GM18498 (cell line): ENCODE data around the gene AJM1.
"Not testable (repeated sequence)": the region's sequence is repeated elsewhere in the genome, so short reads cannot be mapped to it uniquely, and the experiment has no call there.

Experiments used
- ATAC-seq: cut with Tn5 transposase; IDR thresholded peaks from one replicate; pipeline ENCODE4 v1.9.1; 2021; ENCODE audit warnings: mild to moderate bottlenecking, moderate library complexity; ENCODE audit not compliant: unreplicated experiment

Gene AJM1

GRCh38 chr9:136843159-136843800, 1.0 kb downstream of the AJM1 start:
- ATAC-seq, result not testable (repeated sequence)

GRCh38 chr9:136843801-136844740, 1.8 kb downstream of the AJM1 start:
- ATAC-seq, result not testable (repeated sequence)

- no peak for ATAC-seq
Measured at GRCh38 chr9:136844761-136845464, 2.6 kb downstream of the AJM1 start.

GRCh38 chr9:136845465-136846260, 3.4 kb downstream of the AJM1 start:
- no peak for ATAC-seq

DNA sequence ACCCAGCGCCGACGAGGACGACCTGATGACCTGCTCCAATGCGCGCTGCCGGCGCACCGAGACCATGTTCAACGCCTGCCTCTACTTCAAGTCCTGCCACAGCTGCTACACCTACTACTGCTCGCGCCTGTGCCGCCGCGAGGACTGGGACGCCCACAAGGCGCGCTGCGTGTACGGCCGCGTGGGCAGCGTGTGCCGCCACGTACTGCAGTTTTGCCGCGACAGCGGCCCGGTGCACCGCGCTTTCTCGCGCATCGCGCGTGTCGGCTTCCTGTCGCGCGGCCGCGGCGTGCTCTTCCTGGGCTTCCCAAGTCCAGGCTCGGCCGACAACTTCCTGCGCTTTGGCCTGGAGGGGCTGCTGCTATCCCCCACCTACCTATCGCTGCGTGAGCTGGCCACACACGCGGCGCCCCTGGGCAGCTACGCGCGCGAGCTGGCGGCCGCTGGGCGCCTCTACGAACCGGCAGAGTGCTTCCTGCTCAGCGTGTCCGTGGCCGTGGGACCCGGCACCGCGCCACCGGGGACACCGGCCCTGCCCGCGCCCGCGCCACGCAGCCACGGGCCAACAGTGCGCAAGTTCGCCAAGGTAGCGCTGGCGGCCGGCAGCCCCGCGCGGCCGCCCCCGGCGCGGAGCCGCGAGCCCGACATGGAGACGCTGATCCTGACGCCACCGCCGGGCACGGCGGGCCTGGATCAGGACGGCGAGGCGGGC, 4.3 kb downstream of the AJM1 start:
- ATAC-seq, result no peak

DNA sequence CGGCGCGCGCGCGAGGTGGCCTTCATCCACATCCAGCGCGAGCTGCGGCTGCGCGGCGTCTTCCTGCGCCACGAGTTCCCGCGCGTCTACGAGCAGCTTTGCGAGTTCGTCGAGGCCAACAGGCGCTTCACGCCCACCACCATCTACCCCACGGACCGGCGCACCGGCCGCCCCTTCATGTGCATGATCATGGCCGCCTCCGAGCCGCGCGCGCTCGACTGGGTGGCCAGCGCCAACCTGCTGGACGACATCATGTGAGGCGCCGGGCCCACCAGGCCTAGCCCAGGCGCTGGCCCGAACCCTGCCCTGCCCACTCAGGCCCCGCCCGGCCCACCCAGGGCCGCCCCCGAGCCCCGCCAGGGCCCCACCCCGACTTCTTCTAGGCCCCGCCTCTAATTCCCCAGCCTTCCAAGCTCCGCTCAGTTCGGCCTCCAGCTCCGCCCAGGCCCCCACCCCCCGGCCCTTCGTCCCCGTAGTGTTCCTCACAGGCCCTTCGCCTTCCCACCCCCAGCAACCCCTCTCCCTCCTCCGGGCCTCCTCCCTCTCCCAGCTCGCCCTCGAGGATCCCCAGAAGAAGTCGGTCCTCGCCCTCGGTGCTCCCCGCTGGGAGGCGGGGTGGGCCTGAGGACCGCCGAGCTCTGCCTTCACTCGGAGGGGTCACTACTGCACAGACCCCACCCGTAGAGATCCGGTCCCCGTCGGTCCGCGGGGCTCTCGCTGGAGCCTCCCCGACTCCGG, 5.0 kb downstream of the AJM1 start:
- no peak for ATAC-seq

GRCh38 chr9:136847826-136848392, 5.6 kb downstream of the AJM1 start:
- ATAC-seq, result no peak

- no peak for ATAC-seq
Measured at GRCh38 chr9:136848393-136849037, 6.2 kb downstream of the AJM1 start.

GRCh38 chr9:136849038-136849959, 7.0 kb downstream of the AJM1 start, which contains the start of gene PHPT1:
TSS of gene PHPT1 (plus strand) at chr9:136849409. CDS start at chr9:136849431, 22 bp downstream.
- ATAC-seq, result peak; percentile 82

DNA sequence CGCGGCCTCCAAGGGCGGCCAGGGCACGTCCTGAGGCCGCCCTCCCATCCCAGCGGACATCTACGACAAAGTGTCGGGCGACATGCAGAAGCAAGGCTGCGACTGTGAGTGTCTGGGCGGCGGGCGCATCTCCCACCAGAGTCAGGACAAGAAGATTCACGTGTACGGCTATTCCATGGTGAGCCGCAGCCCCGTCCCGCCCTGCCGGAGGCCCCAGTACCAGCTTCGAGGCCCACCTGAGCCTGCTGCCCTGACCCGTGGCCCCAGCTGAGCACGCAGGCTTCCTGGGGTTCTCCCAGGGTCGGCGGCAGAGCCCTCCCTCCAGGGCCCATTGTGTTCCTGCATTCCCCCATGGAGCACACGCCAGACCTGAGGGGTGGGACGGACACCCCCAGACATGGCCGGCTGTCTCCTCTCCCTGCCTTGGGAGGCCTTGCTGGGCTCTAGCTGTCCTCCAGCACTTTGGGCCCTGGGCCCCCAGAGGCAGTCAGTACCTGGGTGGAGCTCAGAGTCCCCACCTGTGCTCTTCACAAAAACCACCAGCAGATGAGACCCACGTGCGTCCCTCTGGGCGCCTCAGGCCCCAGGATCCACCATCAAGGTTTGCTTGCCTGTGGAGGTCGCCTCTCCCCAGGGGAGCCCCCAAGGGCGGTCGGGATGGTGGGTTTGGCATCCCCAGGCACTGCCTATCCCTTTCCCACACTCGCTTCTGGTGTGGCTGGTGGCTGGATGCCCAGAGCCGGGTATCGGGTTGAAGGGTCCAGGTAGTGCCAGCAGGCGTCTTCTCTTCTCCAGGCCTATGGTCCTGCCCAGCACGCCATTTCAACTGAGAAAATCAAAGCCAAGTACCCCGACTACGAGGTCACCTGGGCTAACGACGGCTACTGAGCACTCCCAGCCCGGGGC, 7.9 kb downstream of the AJM1 start:
- ATAC-seq, result no peak

- ATAC-seq, result no peak
Measured at GRCh38 chr9:136850866-136851775, 8.8 kb downstream of the AJM1 start.

DNA sequence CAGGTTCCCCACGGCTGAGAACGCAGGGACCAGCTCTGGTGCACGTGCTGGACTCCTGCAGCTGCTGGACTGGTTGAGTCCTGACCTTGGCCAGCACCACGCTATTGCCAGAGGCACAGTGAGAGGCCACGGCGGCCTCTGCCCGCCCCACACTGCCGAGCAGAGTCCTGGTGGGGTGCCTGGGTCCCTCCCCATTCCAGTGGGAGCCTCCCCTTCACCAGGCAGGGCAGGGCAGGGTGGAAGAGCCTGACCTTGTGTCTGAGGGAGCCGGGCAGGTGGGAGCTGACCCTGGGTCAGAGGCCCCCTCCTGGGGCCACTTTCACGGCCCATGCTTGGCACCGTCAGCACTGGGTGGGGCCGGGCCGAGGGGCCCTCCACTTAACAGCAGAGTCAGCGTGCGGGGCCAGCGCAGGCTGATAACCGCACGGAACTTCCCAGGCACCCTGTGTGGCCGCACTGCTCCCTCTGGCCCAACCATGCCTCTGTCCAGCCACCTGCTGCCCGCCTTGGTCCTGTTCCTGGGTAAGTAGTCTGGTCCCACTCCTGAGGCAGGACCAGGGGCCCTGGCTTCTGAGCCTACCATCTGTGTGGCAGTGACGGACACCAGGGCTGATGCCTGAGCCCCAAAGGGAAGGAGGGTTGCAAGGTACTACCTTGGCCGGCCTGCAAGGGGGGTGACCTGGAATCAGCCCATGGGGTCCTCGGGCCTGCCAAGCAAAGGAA, 9.8 kb downstream of the AJM1 start, which contains the start of gene MAMDC4:
Gene MAMDC4, plus strand, starts transcription at position 406 of the 723 bp plus-strand sequence. Its CDS starts 71 bp downstream, at position 477.
- no peak for ATAC-seq

DNA sequence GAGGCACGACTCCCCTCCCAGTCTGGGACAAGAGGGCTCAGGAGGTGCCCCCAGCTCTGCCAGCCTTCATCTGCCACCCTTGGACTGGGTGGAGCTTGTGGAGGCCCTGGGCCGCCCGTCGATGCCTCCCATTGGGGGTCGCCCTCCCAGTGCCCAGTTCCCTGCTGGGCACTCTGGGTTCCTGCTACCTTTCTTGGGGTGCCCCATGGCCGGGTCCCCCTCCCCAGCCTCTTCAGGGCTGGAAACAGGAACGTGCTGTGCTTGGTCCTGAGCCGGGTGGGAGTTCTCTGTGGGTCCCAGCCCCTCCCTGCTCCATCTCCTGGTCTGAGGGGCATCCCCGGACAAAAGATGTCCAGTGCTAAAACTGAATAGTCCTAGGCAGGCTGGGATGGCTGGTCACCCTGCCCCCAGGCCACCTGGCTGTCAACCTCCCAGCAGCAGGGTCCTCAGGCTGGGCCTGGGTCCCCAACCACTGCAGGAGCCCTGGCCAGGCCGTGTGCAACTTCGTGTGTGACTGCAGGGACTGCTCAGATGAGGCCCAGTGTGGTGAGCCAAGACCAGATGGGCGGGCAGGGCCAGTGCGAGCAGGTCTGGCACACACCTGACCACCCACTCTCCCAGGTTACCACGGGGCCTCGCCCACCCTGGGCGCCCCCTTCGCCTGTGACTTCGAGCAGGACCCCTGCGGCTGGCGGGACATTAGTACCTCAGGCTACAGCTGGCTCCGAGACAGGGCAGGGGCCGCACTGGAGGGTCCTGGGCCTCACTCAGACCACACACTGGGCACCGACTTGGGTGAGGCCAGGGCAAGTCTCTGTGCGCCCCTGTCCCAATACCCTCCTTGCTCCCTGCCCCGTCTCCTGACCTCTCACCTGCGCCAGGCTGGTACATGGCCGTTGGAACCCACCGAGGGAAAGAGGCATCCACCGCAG, 10.7 kb downstream of the AJM1 start:
- no peak for ATAC-seq
